GM19240 (cell line): ENCODE measurements around the gene EIF4B.

Source experiments
- DNase-seq: peaks from one replicate; pipeline ENCODE4 v3.0.0; 2011; ENCODE audit warnings: low spot score; ENCODE audit not compliant: insufficient read length

EIF4B gene

GRCh38 chr12:53046655-53047220 lies 40.5 kb downstream of the EIF4B start:
- no peak for DNase-seq

GRCh38 chr12:53047221-53048032 lies 41.2 kb downstream of the EIF4B start:
- DNase-seq, result no peak

GRCh38 chr12:53048033-53048779 lies 42.0 kb downstream of the EIF4B start:
- DNase-seq, result no peak

GRCh38 chr12:53048780-53049401 lies 42.6 kb downstream of the EIF4B start:
- no peak for DNase-seq

- DNase-seq, result no peak
These were observed 43.5 kb downstream of the EIF4B start, which contains the start of gene TNS2 for GRCh38 chr12:53049571-53050318. Gene TNS2 (plus strand): TSS chr12:53050065. CDS start chr12:53050186, 121 bp downstream.

- no peak for DNase-seq
These were observed 44.3 kb downstream of the EIF4B start for GRCh38 chr12:53050426-53051057.

- no peak for DNase-seq
These were observed 45.0 kb downstream of the EIF4B start for GRCh38 chr12:53051058-53051880.

- no peak for DNase-seq
These were observed 45.7 kb downstream of the EIF4B start for GRCh38 chr12:53051881-53052412.

- DNase-seq, result no peak
These were observed 46.4 kb downstream of the EIF4B start for GRCh38 chr12:53052419-53053217.

GRCh38 chr12:53053218-53054111 lies 47.2 kb downstream of the EIF4B start:
- no peak for DNase-seq

- peak; percentile 95 for DNase-seq
These were observed 48.0 kb downstream of the EIF4B start for GRCh38 chr12:53054112-53054878.

- DNase-seq, result no peak
These were observed 49.4 kb downstream of the EIF4B start for GRCh38 chr12:53055471-53056266.

GRCh38 chr12:53056296-53056695 lies 50.0 kb downstream of the EIF4B start:
- DNase-seq, result no peak

GRCh38 chr12:53056901-53057300 lies 50.6 kb downstream of the EIF4B start:
- DNase-seq, result no peak

- DNase-seq, result no peak
These were observed 51.7 kb downstream of the EIF4B start for GRCh38 chr12:53057816-53058500.
